A549 (cell line): Measurements from ENCODE around the gene AOAH.

Experiments
- CEBPB ChIP-seq, 2 experiments: fragments of >200 bp in 1 of 2; sonication (Bioruptor Twin) in 1 of 2; formaldehyde crosslinking in 1 of 2; IDR thresholded peaks; 2 replicates each; pipeline ENCODE4 v1.6.1; 2012 to 2016
- EP300 ChIP-seq, 2 experiments: fragments of >200 bp; sonication (Bioruptor Twin); formaldehyde crosslinking; IDR thresholded peaks; 2 replicates in 1 of 2; 3 replicates in 1 of 2; pipeline ENCODE4 v1.6.1; 2016 to 2017
- ESRRA ChIP-seq: fragments of 150-350 bp; IDR thresholded peaks from 2 replicates; pipeline ENCODE4 v1.6.1; 2014; ENCODE audit warnings: mild to moderate bottlenecking, low read length, borderline replicate concordance
- HOXA7 ChIP-seq: fragments of 250-450 bp; sonication (Bioruptor Pico); IDR thresholded peaks from 2 replicates; pipeline ENCODE4 v1.5.0; 2020; ENCODE audit warnings: mild to moderate bottlenecking, moderate library complexity
- POLR2A ChIP-seq: IDR thresholded peaks from 2 replicates; pipeline ENCODE4 v1.6.1; 2012; ENCODE audit warnings: mild to moderate bottlenecking, low read length
- RAD21 ChIP-seq, 2 experiments: fragments of >200 bp in 1 of 2; sonication (Bioruptor Twin) in 1 of 2; formaldehyde crosslinking in 1 of 2; IDR thresholded peaks in 1 of 2; conservative IDR thresholded peaks in 1 of 2; 2 replicates in 1 of 2; 3 replicates in 1 of 2; pipeline ENCODE4 v1.6.1; 2012 to 2018; ENCODE audit warnings: inconsistent platforms in 1 of 2
- RFX5 ChIP-seq: fragments of 450-650 bp; IDR thresholded peaks from 2 replicates; pipeline ENCODE4 v1.7.1; 2014; ENCODE audit warnings: antibody characterized with exemption, mild to moderate bottlenecking, moderate library complexity
- TF ChIP-seq, protein P1 (sequence below): IDR thresholded peaks from 2 replicates; pipeline ENCODE4 v1.6.1; 2012
- TF ChIP-seq, protein P2 (sequence below): fragments of >200 bp; sonication (Bioruptor Twin); formaldehyde crosslinking; IDR thresholded peaks from 3 replicates; pipeline ENCODE4 v1.5.1; 2016

DNA sequence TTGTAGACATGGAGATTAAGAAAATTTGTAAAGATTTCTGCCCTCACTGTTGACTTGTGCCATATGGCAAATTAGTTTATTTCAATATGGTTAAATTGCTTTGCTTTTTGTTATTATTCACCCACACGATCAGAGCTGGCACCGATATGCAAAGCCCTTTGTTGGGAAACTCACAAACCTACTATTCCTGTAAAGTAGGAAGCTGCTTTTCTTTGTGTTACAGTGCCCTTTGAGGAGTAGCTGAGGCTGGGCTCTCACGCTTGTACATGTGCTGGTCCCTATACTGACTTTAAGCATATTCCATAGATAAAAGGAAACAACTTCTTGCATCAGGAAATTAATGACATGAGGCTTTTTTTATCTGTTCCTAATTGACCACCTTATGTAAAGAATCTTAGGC, 17.6 kb upstream of the AOAH start:
- no peak for TF ChIP-seq HOXA7 (CRISPR knock-in tag)
- TF ChIP-seq, protein P1, sequence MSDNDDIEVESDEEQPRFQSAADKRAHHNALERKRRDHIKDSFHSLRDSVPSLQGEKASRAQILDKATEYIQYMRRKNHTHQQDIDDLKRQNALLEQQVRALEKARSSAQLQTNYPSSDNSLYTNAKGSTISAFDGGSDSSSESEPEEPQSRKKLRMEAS: no peak
- TF ChIP-seq, protein P2, sequence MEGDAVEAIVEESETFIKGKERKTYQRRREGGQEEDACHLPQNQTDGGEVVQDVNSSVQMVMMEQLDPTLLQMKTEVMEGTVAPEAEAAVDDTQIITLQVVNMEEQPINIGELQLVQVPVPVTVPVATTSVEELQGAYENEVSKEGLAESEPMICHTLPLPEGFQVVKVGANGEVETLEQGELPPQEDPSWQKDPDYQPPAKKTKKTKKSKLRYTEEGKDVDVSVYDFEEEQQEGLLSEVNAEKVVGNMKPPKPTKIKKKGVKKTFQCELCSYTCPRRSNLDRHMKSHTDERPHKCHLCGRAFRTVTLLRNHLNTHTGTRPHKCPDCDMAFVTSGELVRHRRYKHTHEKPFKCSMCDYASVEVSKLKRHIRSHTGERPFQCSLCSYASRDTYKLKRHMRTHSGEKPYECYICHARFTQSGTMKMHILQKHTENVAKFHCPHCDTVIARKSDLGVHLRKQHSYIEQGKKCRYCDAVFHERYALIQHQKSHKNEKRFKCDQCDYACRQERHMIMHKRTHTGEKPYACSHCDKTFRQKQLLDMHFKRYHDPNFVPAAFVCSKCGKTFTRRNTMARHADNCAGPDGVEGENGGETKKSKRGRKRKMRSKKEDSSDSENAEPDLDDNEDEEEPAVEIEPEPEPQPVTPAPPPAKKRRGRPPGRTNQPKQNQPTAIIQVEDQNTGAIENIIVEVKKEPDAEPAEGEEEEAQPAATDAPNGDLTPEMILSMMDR: no peak
- no peak for TF ChIP-seq POLR2A
- no peak for TF ChIP-seq RFX5
- TF ChIP-seq CEBPB (IDR thresholded peaks at IDR 0.05): no peak
- no peak for TF ChIP-seq RAD21 (conservative IDR thresholded peaks at IDR 0.05 in 1 of 2, IDR thresholded peaks at IDR 0.05 in 1 of 2)
- no peak for TF ChIP-seq EP300 (IDR thresholded peaks at IDR 0.05)
- no peak for TF ChIP-seq ESRRA
